ACHN (cell line): ENCODE data around the gene ELL.
A peak's percentile ranks its signal among the peaks of the same experiment; 100 is the strongest.

Experiments used
- DNase-seq: peaks from one replicate; pipeline ENCODE4 v3.0.0-alpha.2; 2015
- in situ Hi-C: cut with HindIII; loops from 2 replicates; pipeline ENCODE4 v1.10.0; 2017; ENCODE audit warnings: low sequenced_read_pairs, low pct_ligation_motif_present, low pct_unique_long_range_greater_than_20kb

Gene ELL

DNA sequence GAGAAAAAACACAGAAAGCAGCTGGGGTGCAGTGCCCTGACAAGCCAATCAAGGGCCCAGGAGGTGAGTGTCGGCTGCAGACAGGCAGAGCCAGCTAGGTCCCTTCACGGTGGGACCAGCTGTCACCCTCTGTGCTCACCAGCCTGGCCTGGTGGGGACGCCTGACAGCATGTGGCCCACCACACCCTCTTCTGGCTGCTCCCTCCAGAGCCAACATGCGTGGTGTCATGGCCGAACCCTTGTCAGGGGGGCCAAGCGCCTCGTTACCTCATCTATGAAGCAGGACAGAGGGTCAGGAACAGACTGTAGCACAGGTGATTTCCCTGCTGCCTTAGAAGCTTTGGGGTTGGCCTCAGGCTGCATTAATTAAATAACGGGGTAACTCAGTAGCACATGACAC, 43.9 kb downstream of the ELL start:
- in situ Hi-C loops, result no loop called here
- no peak for DNase-seq

DNA sequence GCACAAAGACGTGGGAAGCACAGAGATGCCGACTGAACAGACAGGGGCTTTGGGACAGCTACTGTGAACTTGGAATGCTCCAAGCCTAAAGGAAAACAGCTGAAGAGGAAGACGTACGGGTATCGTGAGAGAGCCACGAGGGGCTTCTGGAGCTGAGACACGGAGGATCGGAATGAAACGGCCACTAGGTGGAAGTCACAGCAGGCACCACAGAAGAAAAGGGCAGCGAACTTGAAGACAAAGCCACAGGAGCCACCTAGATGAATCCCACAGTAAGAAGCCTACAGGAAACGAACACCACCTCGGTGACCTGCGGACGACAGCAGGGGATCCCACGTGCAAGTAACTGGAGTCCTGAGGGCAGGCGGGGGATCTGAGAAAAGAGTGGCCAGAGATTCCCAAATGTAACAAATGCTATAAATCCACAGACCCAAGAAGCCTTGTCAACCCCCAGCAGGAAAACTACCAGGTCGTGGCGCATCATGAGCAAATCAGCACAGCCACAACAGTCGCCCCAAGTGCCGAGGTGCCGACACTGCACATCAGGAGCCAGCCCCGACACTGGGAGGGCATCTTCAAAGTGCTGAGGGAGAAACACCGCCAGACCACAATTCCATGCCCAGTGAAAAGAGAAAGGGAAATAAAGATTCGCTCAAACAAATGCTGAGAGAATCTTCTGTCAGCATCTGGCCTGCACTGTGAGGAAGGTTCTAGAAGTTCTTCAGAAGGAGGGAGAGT, 44.7 kb downstream of the ELL start:
- no peak for DNase-seq
- in situ Hi-C loops, result no loop called here

DNA sequence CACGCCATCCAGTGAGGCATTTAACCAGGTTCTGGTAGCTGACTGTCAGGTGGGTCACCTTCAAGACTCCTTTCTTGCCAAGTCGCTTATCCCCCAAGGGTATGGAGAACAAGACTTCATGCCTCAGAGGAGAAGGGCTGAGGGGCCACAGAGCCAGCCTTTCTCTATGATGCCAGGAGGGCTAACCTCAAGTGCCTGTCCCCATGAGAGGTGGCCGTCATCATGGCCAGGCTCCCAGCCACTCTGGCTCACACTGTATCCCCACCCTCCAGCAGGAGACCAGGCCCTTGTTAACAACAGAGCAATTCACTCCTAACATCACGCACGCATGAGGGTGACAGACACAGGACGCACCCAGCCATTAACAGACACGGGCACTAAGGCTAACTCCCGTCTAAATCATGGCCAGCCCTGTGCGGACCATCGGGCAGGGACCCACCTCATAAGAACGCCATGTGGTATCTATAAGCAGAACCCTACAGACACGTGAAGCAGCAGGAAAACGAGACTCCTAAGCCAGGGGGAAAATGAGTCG, 45.3 kb downstream of the ELL start:
- no peak for DNase-seq
- in situ Hi-C loops, result no loop called here

DNA sequence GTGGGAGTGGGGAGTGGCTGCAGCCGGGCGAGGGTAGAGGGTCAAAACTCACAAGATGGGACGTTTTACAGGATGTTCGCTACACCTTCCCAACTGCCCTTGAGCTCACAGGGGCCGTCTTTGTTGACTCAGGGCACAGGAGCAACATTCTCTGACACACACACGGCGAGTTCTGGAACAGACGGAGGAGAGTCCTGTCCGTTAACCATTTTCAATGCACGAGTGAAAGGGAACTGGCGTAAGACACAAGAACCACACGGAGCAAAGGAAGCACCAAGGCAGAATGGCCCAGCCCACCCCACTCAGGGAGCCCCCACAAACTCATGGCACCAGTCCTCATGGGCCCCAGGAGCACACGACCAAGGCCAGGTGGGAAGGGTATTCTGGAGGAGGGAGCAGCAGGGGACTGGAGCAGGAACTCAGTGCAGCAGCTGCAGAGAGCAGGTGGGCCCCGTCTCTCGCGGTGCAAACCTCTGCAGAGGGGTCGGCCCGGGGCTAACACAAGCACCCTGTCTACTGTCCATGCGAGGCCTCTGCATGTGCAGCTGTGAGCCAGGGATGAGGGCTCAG, 46.0 kb downstream of the ELL start:
- DNase-seq, result no peak
- in situ Hi-C loops, result no loop called here

DNA sequence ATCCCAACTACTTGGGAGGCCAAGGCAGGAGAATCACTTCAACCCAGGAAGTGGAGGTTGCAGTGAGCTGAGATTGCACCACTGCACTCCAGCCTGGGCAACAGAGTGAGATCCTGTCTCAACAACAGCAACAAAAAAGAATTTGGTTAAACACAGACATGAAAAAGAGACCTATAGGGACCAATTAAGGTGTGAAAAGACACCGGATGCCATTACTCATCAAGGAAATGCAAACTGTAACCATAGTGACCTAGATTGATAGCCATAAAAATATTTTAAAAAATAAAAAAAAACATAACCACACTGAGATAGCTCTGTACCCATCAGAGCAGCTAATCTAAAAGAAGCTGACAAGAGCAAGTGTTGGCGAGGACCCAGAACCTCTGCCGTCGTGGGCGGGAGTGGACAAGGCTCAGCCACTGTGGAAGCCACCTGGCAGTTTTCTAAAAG, 46.8 kb downstream of the ELL start:
- in situ Hi-C loops, result no loop called here
- DNase-seq, result no peak

DNA sequence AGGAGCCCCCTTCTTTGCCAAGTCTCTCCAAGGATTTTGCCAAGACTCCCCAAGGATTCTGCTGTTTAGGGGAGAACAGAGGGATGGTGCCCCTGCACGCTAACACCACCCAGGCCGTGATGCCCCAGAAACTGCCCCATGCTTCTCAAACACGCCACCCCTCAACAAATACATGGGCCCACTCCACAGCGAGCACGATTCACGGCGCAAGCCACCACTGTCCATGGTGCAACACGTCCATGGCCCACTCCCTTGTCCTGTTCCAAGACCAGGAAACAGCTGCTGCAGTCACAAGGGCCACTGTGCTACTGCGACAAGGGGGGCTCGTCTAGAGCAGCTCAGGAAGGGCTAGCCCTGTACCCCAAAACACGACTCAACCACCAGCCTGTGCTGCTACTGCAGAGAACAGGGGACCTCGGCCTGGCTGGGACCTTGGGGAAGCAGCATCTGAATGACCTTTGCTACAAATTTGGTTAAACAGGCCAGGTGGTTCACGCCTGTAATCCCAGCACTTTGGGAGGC, 47.4 kb downstream of the ELL start:
- no peak for DNase-seq
- in situ Hi-C loops, result no loop called here

DNA sequence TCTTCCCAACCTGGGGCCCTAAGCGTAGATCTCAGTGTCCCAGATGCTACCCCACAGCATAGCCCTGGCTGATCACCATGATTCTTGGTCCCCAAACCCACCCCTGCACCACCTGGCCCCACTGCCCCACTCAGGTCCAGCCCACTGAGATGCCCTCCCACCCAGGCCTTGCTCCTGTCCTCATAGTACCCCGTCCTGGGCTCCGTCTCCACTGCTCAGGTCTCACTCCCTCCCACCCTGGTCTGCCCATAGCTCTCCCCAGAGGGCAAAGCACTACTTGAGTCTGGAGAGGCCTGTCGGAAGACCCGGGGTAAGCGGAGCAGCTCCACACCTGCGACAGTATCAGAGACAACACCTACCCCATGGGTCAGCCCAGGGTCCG, 48.2 kb downstream of the ELL start:
- DNase-seq, result no peak
- in situ Hi-C loops, result no loop called here

DNA sequence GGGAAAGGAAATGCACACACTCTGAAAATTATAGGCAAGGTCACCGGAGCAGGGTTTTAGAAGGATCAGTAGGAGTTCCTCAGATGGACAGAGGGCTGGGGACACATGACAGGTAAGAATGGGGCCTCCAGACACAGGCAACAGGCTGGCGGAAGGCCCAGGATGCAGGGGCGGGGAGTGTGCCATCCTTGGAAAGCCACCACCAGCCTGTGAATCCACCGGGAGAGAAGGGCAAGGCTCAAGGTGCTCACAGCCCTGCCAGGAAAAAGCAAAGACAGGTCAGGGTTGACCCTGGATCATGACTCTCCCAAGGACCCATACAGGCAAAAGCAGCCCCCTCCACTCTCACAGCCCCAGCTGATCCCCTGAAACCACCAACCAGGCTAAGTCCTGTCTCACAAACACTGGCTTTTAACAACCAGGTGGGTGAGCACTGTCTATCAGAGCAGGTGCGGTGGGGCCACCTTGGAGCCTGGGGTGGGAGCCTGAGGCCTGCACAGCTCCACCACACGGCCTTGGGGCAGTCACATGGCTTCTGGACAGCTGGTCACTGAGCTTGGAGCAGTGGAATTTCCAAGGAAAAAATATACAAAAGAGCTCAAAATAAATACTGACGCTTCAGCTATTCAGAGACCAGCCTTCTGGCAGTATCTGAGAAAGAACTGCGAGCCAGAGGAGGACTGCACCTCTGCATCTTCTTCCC, 48.7 kb downstream of the ELL start:
- DNase-seq, result no peak
- in situ Hi-C loops, result no loop called here

DNA sequence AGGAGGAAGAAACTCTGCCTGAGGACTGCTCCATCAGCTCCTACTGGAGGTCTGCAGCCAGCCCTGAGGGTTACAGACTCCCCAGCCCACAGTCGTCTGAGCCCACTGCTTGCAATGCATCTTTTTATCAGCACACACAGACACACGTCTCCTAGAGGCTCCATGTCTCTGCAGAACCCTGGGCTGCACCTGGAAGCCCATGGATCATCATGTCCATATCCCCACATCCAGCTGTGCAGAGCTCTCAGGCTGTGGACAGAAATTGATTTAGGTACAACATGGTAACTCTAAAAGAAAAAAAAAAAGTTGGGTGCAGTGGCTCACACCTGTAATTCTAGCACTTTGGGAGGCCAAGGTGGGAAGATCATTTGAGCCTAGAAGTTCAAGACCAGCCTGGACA, 51.1 kb downstream of the ELL start:
- in situ Hi-C loops, result no loop called here
- no peak for DNase-seq

DNA sequence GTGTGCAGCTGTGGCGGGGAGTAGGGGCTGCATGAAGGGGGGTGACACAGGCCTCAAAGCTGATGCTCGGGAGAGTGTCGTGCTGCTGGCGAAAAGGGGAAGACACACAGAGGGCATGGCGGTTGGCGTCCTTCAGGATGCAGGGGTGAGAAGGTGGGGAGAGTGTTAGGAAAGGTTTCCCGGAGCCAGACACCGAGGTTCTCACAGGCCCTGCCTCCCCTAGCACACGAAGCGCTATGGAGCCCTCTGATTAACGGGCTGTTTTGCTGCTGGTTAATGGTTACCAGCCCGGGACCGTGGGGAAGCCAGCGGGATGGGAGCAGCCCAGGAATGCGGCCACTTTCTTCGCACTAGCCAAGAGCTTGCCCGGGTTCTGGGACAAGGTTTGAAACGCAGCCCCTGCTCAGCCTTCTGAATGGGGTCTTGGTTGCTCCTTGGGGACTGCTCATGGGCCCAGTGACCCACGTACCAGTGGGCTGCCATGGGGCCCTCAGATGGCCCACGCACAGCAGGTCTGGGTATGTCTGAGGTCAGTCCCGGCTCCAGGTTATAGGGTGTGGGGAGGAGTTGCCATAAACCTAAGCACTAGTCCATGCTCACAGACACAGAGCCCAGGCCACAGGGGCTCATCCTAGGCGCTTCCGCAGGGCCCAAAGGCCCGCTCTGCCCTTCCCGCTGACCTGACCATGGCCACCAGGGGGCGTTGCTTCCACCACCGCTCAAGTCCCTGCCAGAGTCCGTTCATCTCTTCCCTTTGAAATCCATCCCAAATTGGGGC, 52.6 kb downstream of the ELL start:
- peak; percentile 87 for DNase-seq
- in situ Hi-C loops, result no loop called here

DNA sequence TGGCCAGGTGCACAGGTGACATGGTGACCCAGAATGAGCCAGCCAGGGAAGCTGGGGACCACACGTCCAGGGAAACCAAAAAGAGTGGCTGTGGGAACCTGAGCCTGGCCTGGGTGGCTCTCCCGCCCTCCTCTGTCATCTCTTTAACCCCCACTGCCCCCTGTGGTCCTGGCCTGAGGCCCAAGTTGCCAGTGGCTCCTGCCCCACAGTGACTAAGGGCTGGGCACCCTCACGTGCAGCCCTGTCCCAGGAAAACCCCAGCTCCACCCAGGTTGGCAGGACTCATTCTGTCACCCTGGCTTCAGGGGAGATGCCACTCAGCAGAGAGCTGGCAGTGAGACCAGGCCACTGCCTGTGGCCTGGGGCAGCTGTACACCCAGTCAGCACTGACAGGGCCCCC, 53.4 kb downstream of the ELL start:
- DNase-seq, result peak; percentile 28
- in situ Hi-C loops, result no loop called here

DNA sequence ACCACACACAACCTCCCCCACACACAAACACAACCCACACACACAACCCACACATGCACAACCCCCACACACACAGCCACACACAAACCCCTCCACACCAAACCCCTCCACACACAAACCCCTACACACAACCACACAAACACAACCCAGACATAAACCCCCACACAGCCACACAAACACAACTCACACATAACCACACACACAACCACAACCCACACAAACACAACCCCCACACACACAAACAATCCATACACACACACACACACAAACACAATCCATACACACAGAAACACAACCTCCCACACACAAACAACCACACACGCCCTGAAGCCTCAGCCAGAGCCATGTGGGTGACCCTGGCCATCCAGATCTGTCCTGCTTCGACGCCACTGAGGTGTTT, 53.9 kb downstream of the ELL start:
- DNase-seq, result no peak
- in situ Hi-C loops, result no loop called here

DNA sequence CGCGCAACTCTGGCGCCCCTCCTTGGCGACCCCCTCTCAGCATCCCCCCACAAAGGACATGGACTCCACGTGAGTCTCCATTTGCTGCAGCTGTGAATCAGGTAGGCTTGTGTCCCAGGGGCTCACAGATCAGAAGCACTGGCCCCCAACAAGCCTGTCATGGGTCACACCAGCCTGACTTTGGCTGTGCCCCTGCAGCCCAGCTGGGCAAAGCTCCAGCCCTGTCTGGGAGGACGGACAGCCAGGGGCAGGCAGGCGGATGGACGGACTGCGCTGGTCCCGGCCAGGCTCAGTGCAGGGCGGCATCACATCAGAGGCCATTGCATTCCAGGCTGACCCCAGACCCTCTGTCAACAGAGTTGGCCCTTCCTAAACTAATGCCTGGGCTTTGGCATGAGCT, 55.5 kb downstream of the ELL start:
- no peak for DNase-seq
- in situ Hi-C loops, result no loop called here

DNA sequence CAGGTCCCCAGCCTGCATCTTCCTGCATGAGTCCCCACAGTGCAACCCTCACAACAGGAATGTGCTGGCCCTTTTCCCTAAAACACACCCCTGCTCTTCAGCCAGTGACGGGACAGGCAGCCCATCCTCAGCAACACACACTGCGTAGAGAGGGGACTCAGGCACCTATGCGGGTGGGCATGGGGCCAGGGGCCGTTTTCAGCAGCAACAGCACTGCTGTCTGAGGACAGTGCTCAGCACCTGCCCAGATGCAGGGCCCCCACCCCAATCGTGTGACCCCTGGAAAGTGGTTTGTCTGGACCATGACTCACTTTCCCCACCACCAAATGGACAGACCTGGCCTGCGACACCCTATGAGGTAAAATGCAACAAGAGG, 55.9 kb downstream of the ELL start:
- no peak for DNase-seq
- in situ Hi-C loops, result no loop called here

DNA sequence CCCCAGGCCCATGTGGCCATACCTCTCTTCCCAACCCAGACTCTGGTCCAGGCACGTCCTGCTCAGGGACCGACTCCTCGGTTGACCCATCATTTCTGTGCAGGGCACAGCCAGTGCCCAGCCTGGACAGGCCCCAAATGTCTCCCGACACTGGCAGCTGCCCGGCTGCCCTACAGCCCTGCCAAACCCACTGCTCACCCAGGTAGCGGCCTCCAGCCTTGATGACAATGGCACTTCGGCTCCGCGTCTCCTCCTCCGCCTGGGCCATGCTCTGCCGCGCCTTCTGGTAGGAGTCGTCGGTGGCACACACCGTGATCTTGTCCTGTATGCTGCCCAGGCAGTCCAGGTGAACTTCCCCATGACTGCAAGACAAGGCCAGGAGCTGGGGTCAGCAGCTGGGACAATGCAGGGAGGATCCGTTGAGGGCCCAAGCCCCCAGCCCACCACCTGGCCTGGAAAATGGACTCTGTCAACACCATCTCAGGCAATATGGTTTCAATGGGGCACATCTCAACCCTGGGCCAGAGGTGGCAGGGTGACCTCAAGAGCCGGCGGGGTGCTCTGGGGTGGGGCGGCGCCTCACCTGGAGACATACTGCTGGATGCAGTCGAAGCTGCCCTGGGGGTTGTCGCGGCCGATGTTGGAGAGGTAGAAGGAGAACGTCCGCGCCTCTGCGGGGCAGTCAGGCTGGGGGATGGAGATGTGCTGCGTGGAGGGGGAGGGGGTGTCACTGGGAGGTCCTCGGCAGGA, 56.5 kb downstream of the ELL start:
- in situ Hi-C loops, result no loop called here
- no peak for DNase-seq

DNA sequence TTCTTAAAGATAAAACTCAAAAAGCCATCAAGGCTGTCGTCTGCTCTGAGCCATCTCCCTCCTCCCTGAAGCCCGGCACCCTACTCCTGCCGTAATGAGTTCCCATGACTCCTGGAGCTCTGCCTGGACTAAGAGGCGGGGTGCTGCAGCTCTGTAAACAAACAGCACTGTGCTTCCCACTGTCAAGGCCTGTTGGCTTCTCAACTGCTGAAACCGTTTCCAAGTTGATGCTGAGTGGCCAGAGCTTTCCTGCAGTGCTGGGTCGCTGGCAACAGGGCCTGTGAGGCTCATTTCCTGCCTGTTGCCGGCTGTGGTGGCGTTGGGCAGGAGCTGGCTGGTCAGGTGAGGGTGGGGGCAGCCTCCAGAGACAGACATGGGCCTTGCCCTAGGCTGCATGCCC, 57.2 kb downstream of the ELL start:
- DNase-seq, result no peak
- in situ Hi-C loops, result no loop called here

DNA sequence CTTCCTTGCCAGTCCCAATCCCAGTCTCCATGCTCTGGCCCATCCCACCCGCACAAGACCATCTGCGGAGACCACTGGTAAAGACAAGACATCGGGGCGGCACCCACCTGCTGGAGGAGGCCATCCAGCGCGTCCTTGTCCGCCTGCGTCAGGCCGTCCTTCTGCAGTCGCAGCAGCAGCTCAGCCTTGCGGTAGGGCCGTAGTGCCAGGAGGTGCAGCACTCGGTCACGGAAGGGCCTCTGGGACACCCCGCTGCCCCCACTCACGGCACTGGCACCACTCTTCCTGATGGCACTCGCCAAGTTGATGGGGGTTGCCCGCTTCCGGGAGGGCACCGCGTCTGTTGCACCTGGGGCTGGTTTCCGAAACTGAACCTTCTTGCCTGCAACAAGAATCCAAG, 60.4 kb downstream of the ELL start:
- no peak for DNase-seq
- in situ Hi-C loops, result no loop called here

DNA sequence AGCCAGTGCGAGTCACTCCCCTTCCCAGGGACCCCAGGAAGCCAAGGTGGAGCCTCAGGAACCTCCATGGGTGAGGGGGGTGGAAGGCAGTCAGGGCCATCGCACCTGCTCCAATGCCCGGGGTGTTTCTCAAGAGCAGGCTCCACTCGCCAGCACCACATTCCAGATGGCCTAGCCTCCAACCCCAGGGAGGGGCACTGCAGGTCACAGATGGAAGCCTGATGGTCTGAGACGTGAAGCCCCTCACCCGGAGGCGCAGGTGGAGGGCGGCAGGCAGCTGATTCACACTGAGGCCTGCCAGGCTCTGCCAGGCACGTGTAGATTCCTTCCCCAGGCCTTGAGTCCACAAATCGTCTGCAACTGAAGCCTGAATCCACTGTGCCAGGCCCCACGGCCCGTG, 61.0 kb downstream of the ELL start:
- DNase-seq, result no peak
- in situ Hi-C loops, result no loop called here
